GM12872 (cell line): ENCODE measurements around the gene LRIG1.

Experiments used
- CTCF ChIP-seq: IDR thresholded peaks from 3 replicates; pipeline ENCODE4 v1.5.1; 2011; ENCODE audit warnings: low read depth, mild to moderate bottlenecking, low read length, moderate library complexity; ENCODE audit not compliant: insufficient read depth

LRIG1 gene

GRCh38 chr3:66502981-66503380 is 2.2 kb upstream of the LRIG1 start:
- TF ChIP-seq CTCF = no peak

GRCh38 chr3:66502245-66502874 is 1.5 kb upstream of the LRIG1 start:
- no peak for TF ChIP-seq CTCF

GRCh38 chr3:66501483-66502244 is 842 bp upstream of the LRIG1 start:
- TF ChIP-seq CTCF = peak; percentile 32; the same call in 1 of the 3 replicates

- TF ChIP-seq CTCF = no peak
Measured at GRCh38 chr3:66499881-66500575, 794 bp downstream of the LRIG1 start.

- TF ChIP-seq CTCF = no peak
Measured at GRCh38 chr3:66498687-66499621, 1.9 kb downstream of the LRIG1 start.

GRCh38 chr3:66497985-66498671 is 2.7 kb downstream of the LRIG1 start:
- no peak for TF ChIP-seq CTCF
